ENCODE data around the gene FJX1. TPM values are rescaled to one million over a fixed set of nuclear protein-coding genes. Genes with fewer than 3 reads are reported as not detected.
A peak's percentile ranks its signal among the peaks of the same experiment; 100 is the strongest.

The FJX1 gene
- total and polyA plus RNA-seq, 12 donors = 0.57 to 4.7 (median 1.5) TPM

DNA sequence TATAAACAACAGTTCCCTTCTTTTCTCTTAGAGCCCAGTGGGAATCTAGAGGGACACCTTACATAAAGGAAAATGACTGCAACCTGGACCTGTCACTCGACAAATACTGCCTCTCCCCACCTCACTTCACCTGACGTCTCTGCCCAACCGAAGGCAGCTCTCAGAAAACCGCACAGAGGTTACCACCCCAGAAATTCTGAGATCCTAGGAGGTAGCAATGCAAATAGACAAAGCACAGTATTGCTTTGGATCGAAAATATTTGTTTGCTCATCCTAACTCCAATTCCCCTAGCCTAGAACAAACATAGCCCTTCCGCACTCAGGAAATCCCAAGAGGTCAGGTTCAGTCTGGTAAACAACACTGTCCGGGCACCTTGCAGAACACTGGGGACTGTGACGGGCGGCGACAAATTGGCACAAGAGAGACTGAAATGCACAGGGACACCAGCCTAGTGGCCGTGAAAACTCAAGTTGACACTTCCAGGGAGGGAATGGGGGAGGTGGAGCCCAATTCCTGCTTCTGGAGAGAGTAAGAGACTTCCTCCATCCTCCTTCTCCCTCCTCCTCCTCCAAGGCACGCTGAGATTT lies 43.9 kb downstream of the FJX1 start:
- TF ChIP-seq, protein P1, sequence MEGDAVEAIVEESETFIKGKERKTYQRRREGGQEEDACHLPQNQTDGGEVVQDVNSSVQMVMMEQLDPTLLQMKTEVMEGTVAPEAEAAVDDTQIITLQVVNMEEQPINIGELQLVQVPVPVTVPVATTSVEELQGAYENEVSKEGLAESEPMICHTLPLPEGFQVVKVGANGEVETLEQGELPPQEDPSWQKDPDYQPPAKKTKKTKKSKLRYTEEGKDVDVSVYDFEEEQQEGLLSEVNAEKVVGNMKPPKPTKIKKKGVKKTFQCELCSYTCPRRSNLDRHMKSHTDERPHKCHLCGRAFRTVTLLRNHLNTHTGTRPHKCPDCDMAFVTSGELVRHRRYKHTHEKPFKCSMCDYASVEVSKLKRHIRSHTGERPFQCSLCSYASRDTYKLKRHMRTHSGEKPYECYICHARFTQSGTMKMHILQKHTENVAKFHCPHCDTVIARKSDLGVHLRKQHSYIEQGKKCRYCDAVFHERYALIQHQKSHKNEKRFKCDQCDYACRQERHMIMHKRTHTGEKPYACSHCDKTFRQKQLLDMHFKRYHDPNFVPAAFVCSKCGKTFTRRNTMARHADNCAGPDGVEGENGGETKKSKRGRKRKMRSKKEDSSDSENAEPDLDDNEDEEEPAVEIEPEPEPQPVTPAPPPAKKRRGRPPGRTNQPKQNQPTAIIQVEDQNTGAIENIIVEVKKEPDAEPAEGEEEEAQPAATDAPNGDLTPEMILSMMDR (IDR thresholded peaks at IDR 0.05) = no peak
- intact Hi-C loops (cut with DNase I) = loop anchor here in 7 of 10 donors (1.0 to 10.0 kb wide), 8 partner anchors 40 to 161 kb away; partner anchors contain the start of gene FJX1 (in 2 of the 7)
- ATAC-seq = peak; percentile 1 to 75 (median 72)
- Histone ChIP-seq H3K4me1 (peaks cover 0 to 30% (median 19%) of the 10 kb centered on the region in 9 donors), H3K36me3 (peaks cover 0 to 26% (median 0%) of the 10 kb centered on the region in 9 donors), H3K9me3 (peaks cover 0 to 39% (median 26%) of the 10 kb centered on the region in 11 donors), H3K27me3 (peaks cover 0 to 6% (median 0%) of the 10 kb centered on the region in 7 donors), H3K4me3 (peak overlapping the region; percentile 52 to 93 (median 76)), H3K27ac (peak overlapping the region; percentile 88 to 99 (median 96))
- WGBS, 2 donors = 0 to 1% methylated on average over 12 of the region's 12 CpGs
- DNase-seq = no peak

DNA sequence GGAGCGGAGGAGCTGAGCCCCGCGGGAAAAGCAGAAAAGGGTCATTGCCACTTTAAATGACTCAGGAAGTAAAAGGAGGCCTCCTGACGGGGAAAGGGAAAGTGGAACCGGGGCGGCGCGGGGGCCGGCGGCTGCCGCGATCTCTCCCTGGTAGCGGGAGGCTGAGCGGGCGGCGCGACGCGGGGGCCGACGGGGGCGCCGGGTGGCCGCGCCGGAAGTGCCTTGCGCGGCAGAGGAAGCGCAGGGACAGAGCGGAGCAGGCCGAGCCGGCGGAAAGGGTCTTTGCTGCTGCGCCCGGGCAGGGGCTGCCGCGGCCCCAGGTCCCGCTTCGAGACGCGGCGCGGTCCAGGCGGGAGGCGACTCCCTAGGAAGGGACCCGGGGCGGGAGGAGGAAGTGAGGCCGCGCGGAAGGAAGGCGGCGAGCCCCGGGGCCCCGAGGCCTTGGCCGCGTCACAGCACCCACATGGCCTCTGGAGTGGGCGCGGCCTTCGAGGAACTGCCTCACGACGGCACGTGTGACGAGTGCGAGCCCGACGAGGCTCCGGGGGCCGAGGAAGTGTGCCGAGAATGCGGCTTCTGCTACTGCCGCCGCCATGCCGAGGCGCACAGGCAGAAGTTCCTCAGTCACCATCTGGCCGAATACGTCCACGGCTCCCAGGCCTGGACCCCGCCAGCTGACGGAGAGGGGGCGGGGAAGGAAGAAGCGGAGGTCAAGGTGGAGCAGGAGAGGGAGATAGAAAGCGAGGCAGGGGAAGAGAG lies 44.6 kb downstream of the FJX1 start, which contains the start of gene TRIM44:
Gene TRIM44 (plus strand): TSS at position 127 of the 759 bp plus-strand sequence. CDS start 337 bp downstream, at position 464.
- 2% methylated on average over 73 to 82 of the region's 82 CpGs for WGBS, 2 donors
- peaks cover 0 to 45% (median 29%) of the 10 kb centered on the region in 11 donors for H3K9me3 ChIP-seq
- peak within 1 kb of the TSS; percentile 52 to 93 (median 76) for H3K4me3 ChIP-seq
- intact Hi-C loops (cut with DNase I) = loop anchor here in 7 of 10 donors (1.0 to 10.0 kb wide), 8 partner anchors 41 to 160 kb away; partner anchors contain the start of gene FJX1 (in 2 of the 7)
- peaks cover 0 to 30% (median 19%) of the 10 kb centered on the region in 9 donors for H3K4me1 ChIP-seq
- peaks cover 0 to 2% (median 0%) of the 10 kb centered on the region in 7 donors for H3K27me3 ChIP-seq
- DNase-seq (peak; percentile 87 to 88), ATAC-seq (peak; percentile 93 to 97 (median 96))
- H3K27ac ChIP-seq = peak within 1 kb of the TSS; percentile 88 to 99 (median 96)
- H3K36me3 ChIP-seq = peaks cover 0 to 33% (median 0%) of the 10 kb centered on the region in 9 donors
- TF ChIP-seq, protein P1 (IDR thresholded peaks at IDR 0.05) = no peak

DNA sequence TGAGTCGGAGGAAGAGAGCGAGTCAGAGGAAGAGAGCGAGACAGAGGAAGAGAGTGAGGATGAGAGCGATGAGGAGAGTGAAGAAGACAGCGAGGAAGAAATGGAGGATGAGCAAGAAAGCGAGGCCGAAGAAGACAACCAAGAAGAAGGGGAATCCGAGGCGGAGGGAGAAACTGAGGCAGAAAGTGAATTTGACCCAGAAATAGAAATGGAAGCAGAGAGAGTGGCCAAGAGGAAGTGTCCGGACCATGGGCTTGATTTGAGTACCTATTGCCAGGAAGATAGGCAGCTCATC lies 45.1 kb downstream of the FJX1 start:
- Histone ChIP-seq H3K27ac (peak overlapping the region in 9 of 10 donors; percentile 95 to 99 (median 96)), H3K4me3 (peak overlapping the region; percentile 52 to 93 (median 76)), H3K36me3 (peaks cover 0 to 37% (median 2%) of the 10 kb centered on the region in 9 donors), H3K4me1 (peaks cover 0 to 30% (median 19%) of the 10 kb centered on the region in 9 donors), H3K9me3 (peaks cover 0 to 50% (median 29%) of the 10 kb centered on the region in 11 donors), H3K27me3 (no peaks in the 10 kb centered on the region)
- intact Hi-C loops (cut with DNase I) = loop anchor here in 7 of 10 donors (2.0 to 10.0 kb wide), 7 partner anchors 41 to 159 kb away; partner anchors contain the start of gene FJX1 (in 2 of the 7)
- TF ChIP-seq, protein P1 (IDR thresholded peaks at IDR 0.05) = no peak
- DNase-seq = no peak
- WGBS, 2 donors = 79 to 87% methylated on average over 10 of the region's 10 CpGs
- ATAC-seq = no peak

DNA sequence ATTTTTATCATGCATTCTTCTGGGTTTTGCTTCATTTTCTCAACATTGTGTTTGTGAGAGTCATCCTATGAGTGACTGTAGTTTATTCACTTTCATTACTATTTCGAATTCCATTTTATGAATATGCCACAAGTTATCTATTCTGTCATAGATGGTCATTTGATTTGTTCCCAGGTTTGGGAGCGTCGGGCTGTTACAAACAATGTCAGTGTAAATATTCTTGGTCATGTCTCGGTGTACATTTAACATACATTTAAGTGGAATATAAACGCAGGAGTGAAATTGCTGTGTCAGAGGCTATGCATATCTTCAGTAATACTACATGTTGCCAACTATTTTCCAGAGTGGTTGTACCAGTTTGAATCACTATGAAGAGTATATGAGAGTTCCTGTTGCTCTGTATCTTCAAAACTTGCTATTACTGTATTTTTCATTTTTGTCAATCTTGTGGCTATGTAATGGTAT lies 46.7 kb downstream of the FJX1 start:
- Histone ChIP-seq H3K27me3 (no peaks in the 10 kb centered on the region), H3K36me3 (peaks cover 0 to 37% (median 3%) of the 10 kb centered on the region in 9 donors), H3K4me3 (no peak overlapping the region), H3K9me3 (peaks cover 0 to 53% (median 29%) of the 10 kb centered on the region in 11 donors), H3K4me1 (peaks cover 0 to 34% (median 21%) of the 10 kb centered on the region in 9 donors), H3K27ac (no peak overlapping the region)
- no peak for ATAC-seq
- DNase-seq = no peak
- 98 to 99% methylated on average over 5 of the region's 5 CpGs for WGBS, 2 donors
- TF ChIP-seq, protein P1 (IDR thresholded peaks at IDR 0.05) = no peak
- intact Hi-C loops (cut with DNase I) = loop anchor here in 6 of 10 donors (5.0 to 10.0 kb wide), 5 partner anchors 43 to 157 kb away; partner anchors contain the start of gene FJX1 (in 1 of the 6)

Data from heart right ventricle (tissue), 16 donors.